Sigmoid colon (tissue), 7 donors: Measurements from ENCODE around the gene SUMF1. TPM values are rescaled to one million over a fixed set of nuclear protein-coding genes. Genes with fewer than 3 reads are reported as not detected.

Experiments used
- DNase-seq: peaks from one replicate; pipeline ENCODE4 v3.0.0-alpha.2; 2019
- H3K27ac ChIP-seq, 4 donors: fragments of 200-600 bp; sonication (generic); one replicate each; pipeline ENCODE4 v1.5.1; 2016 to 2019; ENCODE audit warnings: mild to moderate bottlenecking in 1 of 4
- H3K27me3 ChIP-seq, 3 donors: fragments of 200-600 bp; sonication (generic); one replicate each; pipeline ENCODE4 v1.5.1; 2019; ENCODE audit warnings: mild to moderate bottlenecking in 1 of 3
- H3K36me3 ChIP-seq, 4 donors: fragments of 200-600 bp; sonication (generic); one replicate each; pipeline ENCODE4 v1.5.1; 2016 to 2019
- H3K4me1 ChIP-seq, 4 donors: fragments of 200-600 bp; sonication (generic); one replicate each; pipeline ENCODE4 v1.5.1; 2017 to 2019
- H3K4me3 ChIP-seq, 4 donors: fragments of 200-600 bp; sonication (generic); one replicate each; pipeline ENCODE4 v1.5.1; 2017 to 2019; ENCODE audit warnings: mild to moderate bottlenecking in 2 of 4, moderate library complexity in 1 of 4
- H3K9me3 ChIP-seq, 4 donors: fragments of 200-600 bp in 3 of 4; sonication (generic) in 3 of 4; one replicate each; pipeline versions ENCODE4 v1.5.1 to v1.6.1; 2013 to 2019
- EP300 ChIP-seq, 4 donors: sonication (generic); formaldehyde crosslinking; IDR thresholded peaks; one replicate each; pipeline ENCODE4 v1.6.1; 2017; ENCODE audit warnings: antibody characterized with exemption in 4 of 4
- POLR2A ChIP-seq, 2 donors: fragments of 450-650 bp; IDR thresholded peaks; one replicate each; pipeline ENCODE4 v1.6.1; 2016; ENCODE audit warnings: antibody characterized with exemption in 2 of 2, mild to moderate bottlenecking in 2 of 2, moderate library complexity in 2 of 2
- POLR2AphosphoS5 ChIP-seq, 4 donors: sonication (generic); formaldehyde crosslinking; IDR thresholded peaks; one replicate each; pipeline ENCODE4 v1.6.1; 2017; ENCODE audit warnings: antibody characterized with exemption in 4 of 4
- WGBS, 2 donors: extraction: QIAGEN DNeasy Blood & Tissue Kit; methylation state at CpG; one replicate each; pipeline ENCODE4 v1.1.7; 2013; 5-methylcytosine and 5-hydroxymethylcytosine counted together
- intact Hi-C: fragments of 100-400 bp; cut with DNase I; formaldehyde crosslinking; loops from one replicate; pipeline ENCODE4 v1.15.1; 2023
- polyA plus RNA-seq, 3 donors: library from polyadenylated mRNA; stranded (reverse); fragments of 200-250 nt; gene quantifications; one replicate each; pipeline ENCODE4 v1.2.3, GENCODE V29; 2013
- total RNA-seq, 4 donors: library from RNA; depleted of rRNA; stranded (reverse); fragments of >200 nt; gene quantifications; one replicate each; pipeline ENCODE4 v1.1.0, GENCODE V29; 2016
- TF ChIP-seq, protein P1 (sequence below), 4 experiments: fragments of 450-650 bp in 3 of 4; fragments of 200-600 bp in 1 of 4; IDR thresholded peaks; one replicate each; pipeline ENCODE4 v1.5.1; 2016 to 2019; ENCODE audit warnings: antibody characterized with exemption in 4 of 4, mild to moderate bottlenecking in 3 of 4, moderate library complexity in 2 of 4
- donor health status: healthy with polysubstance abuse.
- donor health status: Bipolar disorder and iron deficiency.
- donor health status: healthy.

SUMF1 gene
- total and polyA plus RNA-seq, 7 donors, result 8.4 to 57.4 (median 23.3) TPM

DNA sequence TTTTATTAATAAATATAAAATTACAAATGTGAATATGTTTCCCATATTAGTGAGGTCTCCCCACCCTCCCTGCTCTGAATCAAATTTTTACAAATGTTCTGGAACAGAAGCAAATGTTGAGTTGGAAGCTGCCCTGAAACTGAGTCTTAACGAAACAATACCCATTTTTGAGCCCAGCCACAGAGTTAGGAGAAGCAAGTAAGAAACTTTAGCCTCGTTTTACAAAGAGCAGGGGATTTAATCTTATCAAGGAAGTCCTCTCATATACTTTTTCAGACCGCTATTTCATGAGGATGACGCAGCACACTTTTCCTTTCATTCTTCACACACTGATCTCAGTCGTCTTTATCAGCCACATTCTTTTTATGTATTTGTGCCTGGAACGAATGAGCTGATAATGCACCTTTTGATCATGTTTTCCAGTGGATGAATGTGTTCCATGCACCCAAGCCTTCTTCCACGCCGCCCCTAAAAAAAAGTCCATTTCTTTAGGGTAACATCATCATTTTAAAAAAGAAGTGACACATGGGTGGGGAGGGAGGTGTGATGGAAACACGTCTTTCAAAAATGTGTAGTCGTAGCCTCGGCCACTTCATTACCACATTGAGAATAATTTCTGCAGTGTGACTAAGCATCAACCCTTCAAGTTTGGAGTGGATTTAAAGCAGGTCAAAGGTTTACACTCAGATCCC, 115.8 kb downstream of the SUMF1 start:
- no peaks in the 10 kb centered on the region for H3K27me3 ChIP-seq
- intact Hi-C loops, result loop anchor here (1.0 to 10.0 kb wide), 3 partner anchors 113 to 703 kb away; partner anchors contain the start of gene SUMF1
- H3K36me3 ChIP-seq, result no peaks in the 10 kb centered on the region
- TF ChIP-seq POLR2AphosphoS5 (IDR thresholded peaks at IDR 0.05), result no peak
- TF ChIP-seq POLR2A (IDR thresholded peaks at IDR 0.05), result no peak
- TF ChIP-seq, protein P1, sequence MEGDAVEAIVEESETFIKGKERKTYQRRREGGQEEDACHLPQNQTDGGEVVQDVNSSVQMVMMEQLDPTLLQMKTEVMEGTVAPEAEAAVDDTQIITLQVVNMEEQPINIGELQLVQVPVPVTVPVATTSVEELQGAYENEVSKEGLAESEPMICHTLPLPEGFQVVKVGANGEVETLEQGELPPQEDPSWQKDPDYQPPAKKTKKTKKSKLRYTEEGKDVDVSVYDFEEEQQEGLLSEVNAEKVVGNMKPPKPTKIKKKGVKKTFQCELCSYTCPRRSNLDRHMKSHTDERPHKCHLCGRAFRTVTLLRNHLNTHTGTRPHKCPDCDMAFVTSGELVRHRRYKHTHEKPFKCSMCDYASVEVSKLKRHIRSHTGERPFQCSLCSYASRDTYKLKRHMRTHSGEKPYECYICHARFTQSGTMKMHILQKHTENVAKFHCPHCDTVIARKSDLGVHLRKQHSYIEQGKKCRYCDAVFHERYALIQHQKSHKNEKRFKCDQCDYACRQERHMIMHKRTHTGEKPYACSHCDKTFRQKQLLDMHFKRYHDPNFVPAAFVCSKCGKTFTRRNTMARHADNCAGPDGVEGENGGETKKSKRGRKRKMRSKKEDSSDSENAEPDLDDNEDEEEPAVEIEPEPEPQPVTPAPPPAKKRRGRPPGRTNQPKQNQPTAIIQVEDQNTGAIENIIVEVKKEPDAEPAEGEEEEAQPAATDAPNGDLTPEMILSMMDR (IDR thresholded peaks at IDR 0.05), result no peak
- WGBS, 2 donors, result 52 to 75% methylated on average over 11 of the region's 11 CpGs
- H3K27ac ChIP-seq, result peak overlapping the region; percentile 12 to 65 (median 39)
- peak overlapping the region in 3 of 4 donors; percentile 17 to 34 (median 27) for H3K4me3 ChIP-seq
- no peak for DNase-seq
- H3K9me3 ChIP-seq, result no peaks in the 10 kb centered on the region
- peaks cover 0 to 9% (median 1%) of the 10 kb centered on the region in 4 donors for H3K4me1 ChIP-seq

DNA sequence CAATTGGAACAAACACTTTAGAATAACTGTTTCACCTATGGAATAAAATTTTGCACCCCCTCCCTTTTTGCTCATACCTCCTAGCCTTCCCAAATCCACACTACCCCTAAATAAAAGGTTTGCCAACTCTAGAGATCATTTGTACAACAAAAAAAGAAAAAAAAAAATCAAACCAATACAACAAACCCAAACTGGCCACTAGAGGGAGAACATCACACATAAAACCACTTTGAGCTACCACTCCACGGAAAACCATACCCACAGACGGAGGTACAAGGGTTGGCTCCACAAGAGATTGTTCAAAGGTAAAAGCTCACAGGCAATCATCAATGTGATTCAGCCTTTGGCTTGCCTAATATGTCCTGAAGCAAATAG, 116.3 kb downstream of the SUMF1 start:
- intact Hi-C loops, result loop anchor here (1.0 to 10.0 kb wide), 3 partner anchors 114 to 704 kb away; partner anchors contain the start of gene SUMF1
- peaks cover 0 to 9% (median 0%) of the 10 kb centered on the region in 4 donors for H3K4me1 ChIP-seq
- WGBS, 2 donors, result 0% methylated on average over 2 of the region's 2 CpGs
- no peaks in the 10 kb centered on the region for H3K27me3 ChIP-seq
- H3K36me3 ChIP-seq, result no peaks in the 10 kb centered on the region
- peak overlapping the region; percentile 12 to 65 (median 39) for H3K27ac ChIP-seq
- no peaks in the 10 kb centered on the region for H3K9me3 ChIP-seq
- TF ChIP-seq, protein P1 (IDR thresholded peaks at IDR 0.05), result peak; percentile 51 to 77 (median 72)
- TF ChIP-seq EP300 (IDR thresholded peaks at IDR 0.05) (no peak), POLR2AphosphoS5 (IDR thresholded peaks at IDR 0.05) (peak in 2 of 4 donors; percentile 8 to 41)
- peak overlapping the region in 3 of 4 donors; percentile 17 to 34 (median 27) for H3K4me3 ChIP-seq
- no peak for DNase-seq

DNA sequence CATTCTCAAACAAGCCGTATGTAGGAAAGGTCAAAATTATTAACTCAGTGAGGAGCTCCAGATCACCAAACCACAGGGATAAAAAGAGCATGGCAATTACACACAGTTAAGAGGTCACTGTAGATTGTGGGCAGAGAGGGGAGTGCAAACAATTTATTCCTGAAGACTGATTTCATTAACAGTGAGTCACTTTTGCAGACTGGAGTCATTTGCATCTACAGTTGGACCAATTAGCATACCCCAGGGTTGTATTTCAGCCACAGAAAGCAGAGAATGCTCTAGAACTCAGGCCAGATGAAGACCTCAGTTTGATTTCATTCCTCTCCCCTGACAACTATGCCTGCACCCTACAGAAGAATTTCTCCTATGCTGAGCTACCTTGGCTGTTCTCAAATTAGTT, 123.8 kb downstream of the SUMF1 start:
- TF ChIP-seq EP300 (IDR thresholded peaks at IDR 0.05), result no peak
- no peak for TF ChIP-seq POLR2A (IDR thresholded peaks at IDR 0.05)
- TF ChIP-seq, protein P1 (IDR thresholded peaks at IDR 0.05), result no peak
- Histone ChIP-seq H3K4me1 (no peaks in the 10 kb centered on the region), H3K4me3 (no peak overlapping the region), H3K27ac (no peak overlapping the region), H3K27me3 (no peaks in the 10 kb centered on the region), H3K36me3 (no peaks in the 10 kb centered on the region), H3K9me3 (no peaks in the 10 kb centered on the region)
- WGBS, 2 donors, result 88 to 92% methylated on average over 1 of the region's 1 CpG
- no peak for DNase-seq
- intact Hi-C loops, result no loop called here

DNA sequence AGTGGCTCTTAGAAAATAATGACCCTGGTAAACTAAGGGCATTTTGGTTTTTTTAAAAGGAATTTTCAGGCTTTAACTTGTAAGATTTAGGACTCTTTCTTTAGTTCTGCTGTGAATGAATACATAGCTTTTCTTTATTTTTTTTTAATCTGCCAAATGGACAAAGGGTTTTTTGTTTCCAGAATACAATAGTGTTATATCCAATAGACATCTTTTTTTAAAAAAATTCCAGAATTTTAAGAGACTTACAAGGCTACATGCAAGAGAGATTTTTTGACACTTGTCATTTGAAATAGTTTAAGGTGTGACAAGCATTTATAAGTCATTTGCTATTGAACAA, 125.8 kb downstream of the SUMF1 start:
- H3K27ac ChIP-seq, result peak overlapping the region in 1 of 4 donors; percentile 45
- no peaks in the 10 kb centered on the region for H3K36me3 ChIP-seq
- intact Hi-C loops, result no loop called here
- no peak for DNase-seq
- H3K27me3 ChIP-seq, result no peaks in the 10 kb centered on the region
- H3K4me3 ChIP-seq, result no peak overlapping the region
- TF ChIP-seq POLR2AphosphoS5 (IDR thresholded peaks at IDR 0.05), result no peak
- TF ChIP-seq, protein P1 (IDR thresholded peaks at IDR 0.05), result no peak
- no peak for TF ChIP-seq POLR2A (IDR thresholded peaks at IDR 0.05)
- no peak for TF ChIP-seq EP300 (IDR thresholded peaks at IDR 0.05)
- no peaks in the 10 kb centered on the region for H3K9me3 ChIP-seq
- no peaks in the 10 kb centered on the region for H3K4me1 ChIP-seq
